Activated T-cell treated with anti-CD3 and anti-CD28 coated beads for 1 hour (primary cell): ENCODE results near the gene EMP1.
A peak's percentile ranks its signal among the peaks of the same experiment; 100 is the strongest.

Source experiments
- DNase-seq: peaks from one replicate; pipeline ENCODE4 v3.0.0-alpha.2; 2020; ENCODE audit warnings: low read depth

Gene EMP1

DNA sequence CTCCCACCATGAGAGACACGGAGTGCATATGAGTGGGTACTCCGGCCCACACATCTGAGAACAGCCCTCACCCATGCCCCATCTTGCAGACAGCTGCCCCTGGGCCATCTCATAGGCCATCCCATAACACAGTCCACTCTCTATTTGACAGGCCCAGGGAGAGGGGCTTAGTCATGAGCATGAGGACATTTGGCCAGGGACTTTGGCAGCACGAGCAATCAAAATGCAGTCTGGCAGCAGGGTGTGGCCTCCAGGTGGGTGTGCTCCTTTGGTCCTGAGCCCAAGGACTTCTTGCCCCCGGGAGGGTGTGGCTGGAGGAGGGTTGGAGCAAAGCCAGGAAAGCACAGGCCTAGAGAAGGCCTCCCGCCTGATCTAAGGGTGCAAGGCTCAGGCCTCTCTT, 25.6 kb downstream of the EMP1 start:
- no peak for DNase-seq

DNA sequence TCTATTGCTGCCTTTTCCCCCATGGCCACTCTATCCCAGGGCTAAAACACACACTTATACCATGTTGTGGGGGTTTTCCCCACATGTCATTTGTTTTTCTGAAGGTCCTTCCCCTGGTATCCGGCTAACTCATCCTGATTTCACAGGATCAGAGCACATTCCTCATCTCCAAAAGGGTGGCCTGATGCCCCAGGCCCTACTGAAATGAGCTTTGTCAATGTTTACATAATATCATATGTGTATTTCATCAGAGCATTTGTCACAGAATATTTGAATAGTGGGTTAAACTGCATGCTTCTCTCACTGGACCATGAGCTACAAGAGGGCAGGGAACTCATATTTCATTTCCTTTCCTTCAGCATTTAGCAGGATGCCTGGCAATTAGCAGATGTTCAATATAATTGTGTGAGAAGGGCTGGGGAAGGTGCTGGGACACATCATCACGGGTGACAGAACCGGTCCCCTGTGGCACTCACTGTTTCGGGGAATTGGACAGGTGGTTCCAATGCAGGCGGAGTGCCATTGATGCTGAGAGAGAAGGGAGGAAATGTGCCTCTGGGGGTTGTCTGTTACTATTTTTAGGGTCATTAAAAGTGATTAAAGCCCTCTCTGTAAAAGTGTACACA, 26.8 kb downstream of the EMP1 start:
- no peak for DNase-seq

DNA sequence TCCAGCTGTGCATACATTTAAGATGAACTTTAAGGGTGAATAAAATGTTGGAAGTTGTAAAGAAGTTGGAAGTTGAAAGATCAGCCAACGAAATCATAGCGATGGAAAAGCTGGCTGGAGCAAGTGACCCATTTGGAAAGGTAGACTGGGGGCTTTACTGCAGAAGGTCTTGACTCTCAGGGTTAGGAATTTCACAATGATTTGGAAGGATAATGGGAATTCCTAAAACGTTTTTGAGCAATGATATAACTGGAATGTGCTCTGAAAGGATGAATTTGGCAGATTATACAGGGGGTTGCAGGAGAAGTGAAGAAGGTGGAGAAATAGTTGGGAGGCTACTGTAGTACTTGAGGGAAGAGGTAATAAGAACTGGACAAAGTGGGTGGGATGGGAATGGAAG, 27.4 kb downstream of the EMP1 start:
- DNase-seq = no peak

DNA sequence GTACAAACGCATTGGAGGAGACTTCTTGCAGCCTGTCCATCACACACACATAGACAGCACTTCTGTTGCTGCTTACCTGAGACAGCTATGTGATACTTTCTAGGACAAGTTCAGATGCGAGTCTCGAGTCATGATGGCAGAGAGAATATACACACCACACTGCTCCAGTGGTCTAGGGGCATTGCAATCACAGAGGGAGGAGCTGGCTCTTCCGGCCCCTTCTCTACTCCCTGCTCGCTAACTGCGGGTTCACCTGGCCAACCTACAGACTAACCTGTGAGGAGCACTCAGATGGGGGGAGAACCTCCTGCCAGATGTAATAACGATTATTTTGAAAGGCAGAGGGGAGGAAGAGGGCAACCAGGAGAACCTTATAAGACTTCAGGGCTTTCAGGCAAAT, 30.7 kb downstream of the EMP1 start:
- DNase-seq = no peak

DNA sequence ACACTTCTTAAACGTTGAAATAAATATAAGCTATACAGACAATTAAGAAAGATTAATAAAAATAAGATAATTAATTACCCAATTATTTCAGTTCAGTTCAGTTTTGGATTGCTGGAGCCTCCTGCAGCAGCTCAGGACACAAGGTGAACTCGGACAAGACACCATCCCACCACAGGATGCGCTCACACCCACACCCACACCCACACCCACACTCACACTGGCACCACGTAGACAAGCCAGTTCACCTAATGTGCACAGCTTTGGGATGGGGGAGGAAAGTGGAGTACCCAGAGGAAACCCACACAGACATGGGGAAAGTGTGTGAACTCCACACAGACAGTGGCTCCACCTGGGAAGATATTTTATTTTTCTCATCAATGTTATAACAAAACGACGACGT, 32.1 kb downstream of the EMP1 start:
- DNase-seq = no peak

DNA sequence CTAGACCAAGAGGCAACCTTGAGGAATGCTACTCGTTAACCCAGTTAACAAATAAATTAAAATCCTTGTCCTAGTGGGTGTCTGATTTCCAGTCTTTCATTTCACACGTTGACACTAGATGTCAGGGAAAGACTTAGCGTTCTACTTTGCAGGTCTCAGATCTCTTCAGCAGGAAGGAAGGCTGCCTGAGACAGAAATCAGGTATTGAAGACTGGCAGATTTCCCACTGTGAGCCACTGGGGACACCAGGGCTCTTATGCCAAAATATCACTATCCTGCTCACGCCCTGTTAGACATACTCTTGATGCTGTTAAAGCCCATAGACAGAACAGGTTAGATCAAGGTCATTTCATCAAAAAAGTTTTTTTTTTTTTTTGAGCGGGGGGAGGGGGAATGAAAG, 33.0 kb downstream of the EMP1 start:
- DNase-seq = no peak

DNA sequence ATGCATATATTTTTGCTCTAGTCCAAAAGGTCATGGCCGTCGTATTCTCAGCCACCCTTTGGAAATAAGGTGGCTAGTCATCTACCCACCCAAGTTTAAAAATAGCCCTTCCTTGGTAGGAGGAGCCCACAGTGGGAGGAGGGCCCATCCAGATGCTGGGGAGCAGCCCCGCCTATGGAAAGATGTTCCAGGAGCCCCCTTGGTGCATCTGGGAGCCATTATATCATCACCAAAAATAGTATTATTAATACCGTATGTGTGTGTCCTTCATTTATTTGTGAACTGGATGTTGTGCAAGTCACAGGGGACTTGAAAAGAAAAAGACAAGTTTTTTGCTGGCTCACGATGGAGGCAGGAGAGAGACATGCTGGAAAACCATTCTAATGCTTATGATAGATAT, 34.0 kb downstream of the EMP1 start:
- no peak for DNase-seq

DNA sequence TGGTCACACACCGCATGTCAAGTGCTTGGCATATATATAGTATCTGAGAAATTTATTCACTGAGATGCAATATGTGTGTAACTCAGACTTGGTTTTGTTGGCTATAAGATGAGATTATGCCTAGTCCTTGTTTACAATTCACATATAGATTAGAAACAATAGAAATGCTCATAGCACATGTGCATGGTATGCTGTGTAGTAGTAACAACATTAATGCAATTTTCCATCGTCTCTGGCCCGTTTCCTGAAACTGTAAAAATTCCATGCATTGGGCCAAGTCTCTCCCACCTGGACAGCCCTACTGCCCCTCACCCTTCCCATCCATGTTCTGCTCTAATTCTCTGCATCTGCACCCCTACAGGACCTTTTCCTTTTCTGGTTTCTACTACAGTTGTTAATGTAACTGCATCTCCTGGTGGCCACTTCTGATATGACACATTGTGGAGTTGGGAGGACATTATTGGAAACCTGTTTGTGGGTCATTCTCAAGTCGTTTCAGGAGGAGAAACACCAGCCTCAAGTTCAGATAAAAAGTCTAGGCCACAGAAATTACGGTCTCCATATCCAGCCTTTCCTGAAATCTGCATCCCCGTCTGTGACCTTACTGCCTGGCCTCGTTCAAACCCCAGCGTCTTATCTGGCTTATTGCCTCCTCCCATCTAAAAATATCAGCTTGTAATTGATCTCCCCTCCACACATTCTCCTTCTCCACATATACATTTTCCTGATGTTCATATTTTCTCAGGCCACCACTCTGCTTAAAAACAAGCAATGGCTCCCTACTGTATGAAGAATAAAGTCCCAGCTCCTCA, 37.5 kb downstream of the EMP1 start:
- peak; percentile 16 for DNase-seq

DNA sequence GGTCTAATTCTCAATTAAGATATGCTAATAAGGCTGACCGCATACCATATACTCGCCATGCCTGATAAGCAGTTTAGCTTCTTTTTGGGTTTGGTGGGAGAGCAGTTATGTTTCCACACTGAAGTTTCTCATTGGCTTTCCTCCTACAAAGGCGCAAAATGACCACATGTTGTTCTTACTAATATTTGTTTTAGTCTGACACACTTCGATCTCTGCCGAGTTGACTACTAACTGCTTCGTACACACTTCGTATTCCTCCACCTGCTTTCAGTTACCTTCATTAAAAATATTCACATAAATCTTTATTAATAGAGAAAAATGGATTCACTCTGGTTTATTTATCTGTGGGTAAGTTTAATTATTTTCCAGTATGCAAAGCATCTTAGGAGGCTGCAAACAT, 41.7 kb downstream of the EMP1 start:
- no peak for DNase-seq

DNA sequence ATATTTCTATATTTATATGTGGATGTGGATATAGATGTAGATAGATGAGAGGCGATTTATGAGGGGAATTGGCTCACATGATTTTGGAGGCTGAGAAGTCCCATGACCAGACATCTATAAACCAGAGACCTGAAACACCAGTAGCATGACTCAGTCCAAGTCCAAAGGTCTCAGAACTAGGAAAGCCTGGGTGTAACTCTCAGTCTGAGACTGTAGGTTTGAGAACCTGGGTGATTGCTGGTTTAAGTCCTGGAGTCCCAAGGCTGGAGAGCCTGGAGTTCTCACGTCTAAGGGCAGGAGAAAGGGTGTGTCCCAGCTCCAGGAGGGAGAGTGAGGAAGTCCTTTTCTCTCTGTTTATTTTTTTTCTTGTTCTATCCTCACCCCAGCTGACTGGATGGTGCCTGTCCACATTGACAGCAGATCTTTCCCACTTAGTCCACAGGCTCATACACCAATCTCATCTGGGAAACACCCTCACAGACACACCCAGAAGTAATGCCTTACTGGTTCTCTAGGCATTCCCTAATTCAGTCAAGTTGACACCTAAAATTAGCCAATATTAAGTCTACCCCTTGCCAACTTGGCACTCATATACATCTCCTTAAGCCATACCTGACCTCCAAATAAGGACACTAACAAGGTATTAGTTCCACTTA, 45.4 kb downstream of the EMP1 start:
- no peak for DNase-seq

DNA sequence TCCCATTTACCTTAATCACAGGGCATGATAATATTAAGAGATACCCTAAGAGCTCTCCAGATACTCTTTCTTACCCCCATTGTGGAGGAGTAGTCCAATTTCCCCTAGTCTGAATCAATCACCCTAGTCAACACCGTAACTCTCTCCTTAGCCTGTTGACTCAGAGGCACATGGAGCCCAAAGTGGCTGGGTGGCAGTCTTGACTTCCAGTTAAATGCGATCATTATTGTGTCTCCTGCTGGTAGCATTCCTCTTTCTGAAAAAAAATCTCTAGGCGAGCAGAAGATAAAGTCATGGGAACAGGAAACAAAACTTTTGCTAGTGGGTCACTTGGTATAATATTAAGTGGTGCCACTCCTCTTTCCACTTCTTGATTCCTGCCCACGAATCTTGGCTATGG, 46.4 kb downstream of the EMP1 start:
- no peak for DNase-seq

DNA sequence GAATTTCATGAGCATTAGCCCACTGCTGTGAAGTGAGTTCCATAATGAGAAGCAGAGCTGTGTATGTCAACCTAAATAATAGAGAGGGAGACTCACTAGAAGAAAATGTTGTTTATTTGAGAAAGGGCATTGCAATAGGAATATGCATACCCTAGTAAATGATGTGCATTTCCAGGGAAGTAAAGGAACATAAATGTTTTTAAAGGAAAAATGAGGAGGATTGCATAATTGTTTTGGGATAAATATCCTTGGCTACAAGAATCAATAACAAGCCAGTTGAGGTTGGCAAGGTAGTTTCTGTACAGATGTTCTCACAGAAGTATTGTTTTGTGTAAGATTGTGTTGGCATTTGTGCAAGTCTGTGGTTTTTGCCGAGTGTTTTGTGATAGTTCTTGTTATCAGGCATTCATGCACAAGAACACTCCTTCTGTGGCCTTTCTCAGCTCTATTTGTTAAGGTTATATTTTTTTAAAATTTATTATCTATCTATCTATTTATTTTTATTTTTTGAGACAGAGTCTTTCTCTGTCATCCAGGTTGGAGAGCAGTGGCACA, 47.1 kb downstream of the EMP1 start:
- no peak for DNase-seq

DNA sequence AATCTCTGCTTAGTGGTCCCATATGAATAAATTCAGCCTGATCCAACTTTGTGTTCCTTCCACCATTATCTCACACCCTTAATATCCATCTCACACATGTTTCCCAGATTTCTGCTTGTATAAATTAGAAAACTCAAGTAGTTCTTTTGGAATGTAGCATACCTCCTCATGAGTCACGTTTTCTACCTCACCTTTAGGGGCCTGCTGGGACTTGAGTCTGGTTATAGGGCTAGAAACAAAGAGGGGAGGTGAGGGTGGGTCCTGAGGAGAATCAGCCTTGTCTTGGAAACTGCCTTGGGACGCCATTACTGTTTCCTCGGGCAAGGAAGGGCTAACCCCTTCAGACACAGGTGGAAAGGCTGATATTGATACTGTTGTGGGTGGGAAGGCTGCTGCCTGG, 51.1 kb downstream of the EMP1 start:
- no peak for DNase-seq

DNA sequence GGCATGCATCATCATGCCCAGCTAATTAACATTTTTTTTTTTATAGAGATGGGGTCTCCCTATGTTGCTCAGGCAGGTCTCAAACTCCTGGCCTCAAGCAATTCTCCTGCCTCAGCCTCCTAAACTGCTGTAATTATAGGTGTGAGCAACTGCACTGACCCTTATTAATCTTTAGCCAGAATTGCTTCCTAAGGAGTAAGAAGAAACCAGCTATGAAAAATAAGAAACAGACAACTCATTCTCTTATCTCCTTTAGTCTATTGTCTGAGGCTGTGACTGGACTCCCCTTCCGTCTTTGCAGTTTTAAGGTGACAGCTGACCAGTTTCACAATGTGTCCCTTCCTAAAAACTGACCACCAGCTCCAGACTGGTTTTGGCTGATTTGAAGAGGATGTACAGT, 52.4 kb downstream of the EMP1 start:
- DNase-seq = no peak

DNA sequence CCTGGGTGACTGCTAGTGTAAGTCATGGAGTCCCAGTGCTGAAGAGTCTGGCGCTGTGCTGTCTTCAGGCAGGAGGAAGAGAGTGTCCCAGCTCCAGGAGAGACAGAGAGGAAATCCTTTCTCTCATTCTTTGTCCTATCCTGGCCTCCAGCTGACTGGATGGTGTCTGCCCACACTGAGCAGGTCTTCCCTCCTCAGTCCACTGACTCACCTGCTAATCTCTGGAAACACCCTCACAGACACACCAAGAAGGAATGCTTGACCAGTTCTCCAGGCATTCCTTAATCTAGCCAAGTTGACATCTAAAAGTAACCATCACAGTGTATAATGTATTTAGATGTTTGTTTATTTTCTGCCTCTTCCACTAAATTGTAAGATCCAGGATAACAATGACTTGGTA, 53.9 kb downstream of the EMP1 start:
- DNase-seq = no peak

DNA sequence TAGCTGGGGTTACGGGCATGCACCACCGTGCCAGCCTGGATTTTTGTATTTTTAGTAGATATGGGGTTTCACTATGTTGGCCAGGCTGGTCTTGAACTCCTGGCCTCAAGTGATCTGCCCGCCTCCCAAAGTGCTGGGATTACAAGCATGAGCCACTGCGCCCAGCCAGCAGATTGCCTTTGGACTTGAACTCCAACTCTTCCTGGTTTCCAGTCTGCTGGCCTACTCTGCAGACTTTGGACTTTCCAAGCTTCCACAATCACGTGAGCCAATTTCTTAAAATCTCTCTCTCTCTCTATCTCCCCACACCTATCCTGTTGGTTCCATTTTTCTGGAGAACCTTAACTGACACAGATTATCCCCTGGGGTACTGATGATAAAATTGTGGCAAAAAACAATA, 55.0 kb downstream of the EMP1 start:
- no peak for DNase-seq

DNA sequence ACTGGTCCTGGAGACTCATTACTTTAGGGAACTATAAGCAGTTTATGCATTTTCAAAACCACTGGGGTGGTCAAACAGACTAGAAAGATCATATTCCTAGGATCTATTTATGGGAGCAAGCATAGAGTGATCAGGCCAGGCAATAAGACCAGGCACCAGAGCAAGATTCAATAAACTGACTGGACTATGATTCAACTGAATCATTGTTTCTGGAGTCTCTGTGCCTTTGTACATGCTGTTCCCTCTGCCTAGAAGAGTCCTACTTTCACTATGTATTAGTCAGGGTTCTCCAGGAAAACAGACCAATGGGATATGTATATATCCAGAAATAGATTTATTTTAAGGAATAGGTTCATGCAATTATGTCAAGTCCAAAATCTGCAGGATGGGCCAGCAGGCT, 55.5 kb downstream of the EMP1 start:
- DNase-seq = no peak

DNA sequence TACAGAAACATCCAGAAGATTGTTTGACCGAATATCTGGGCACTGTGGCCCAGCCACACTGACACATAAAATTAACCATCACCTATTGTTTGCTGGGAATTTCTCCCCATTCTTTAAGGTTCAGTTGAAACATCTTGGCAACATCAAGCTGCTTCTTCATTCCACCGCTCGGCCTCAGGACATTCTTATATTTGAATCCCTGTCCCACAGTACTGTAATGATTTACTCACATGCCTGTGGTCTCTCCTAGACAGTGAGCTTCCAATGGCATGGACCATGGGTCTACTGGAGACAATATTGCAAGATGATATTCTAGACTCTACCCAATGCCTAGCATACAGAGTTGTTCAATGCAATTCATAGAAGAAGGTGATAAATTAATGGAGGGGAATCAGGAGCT, 56.1 kb downstream of the EMP1 start:
- no peak for DNase-seq

DNA sequence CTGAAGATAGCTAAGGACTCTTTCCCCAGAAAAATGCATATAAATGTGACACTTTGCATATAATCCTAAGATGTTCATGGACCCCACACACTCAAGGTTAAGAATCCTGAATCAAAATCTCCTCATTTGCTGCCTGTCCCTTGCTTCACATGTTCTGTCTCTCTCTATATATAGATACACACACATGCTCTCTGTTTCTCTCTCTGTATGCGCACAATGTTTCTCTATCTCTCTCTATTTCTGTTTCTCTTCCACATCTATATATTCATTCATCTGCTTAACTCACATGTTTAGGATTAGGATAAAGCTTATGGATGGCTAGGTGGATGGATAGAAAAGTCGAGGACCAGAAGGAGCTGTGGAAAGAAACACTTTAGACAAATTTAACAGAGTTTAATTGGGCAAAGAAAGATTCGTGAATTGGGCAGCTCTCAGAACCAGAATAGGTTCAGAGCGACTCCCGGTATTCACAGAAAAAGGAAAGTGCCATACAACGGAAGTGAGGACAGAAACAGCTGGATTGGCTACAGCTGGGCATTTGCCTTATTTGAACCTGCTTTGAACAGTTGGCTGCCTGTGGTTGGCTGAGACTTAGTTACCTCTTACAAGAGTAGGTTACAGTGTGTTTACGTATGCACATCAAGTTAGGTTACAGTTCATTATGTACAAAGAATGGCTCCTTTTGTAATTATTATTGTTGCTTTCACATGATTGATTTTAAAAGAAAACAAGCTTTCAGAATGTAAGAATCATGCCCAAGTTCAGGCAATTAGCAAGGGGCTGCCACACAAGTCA, 57.6 kb downstream of the EMP1 start:
- DNase-seq = no peak

DNA sequence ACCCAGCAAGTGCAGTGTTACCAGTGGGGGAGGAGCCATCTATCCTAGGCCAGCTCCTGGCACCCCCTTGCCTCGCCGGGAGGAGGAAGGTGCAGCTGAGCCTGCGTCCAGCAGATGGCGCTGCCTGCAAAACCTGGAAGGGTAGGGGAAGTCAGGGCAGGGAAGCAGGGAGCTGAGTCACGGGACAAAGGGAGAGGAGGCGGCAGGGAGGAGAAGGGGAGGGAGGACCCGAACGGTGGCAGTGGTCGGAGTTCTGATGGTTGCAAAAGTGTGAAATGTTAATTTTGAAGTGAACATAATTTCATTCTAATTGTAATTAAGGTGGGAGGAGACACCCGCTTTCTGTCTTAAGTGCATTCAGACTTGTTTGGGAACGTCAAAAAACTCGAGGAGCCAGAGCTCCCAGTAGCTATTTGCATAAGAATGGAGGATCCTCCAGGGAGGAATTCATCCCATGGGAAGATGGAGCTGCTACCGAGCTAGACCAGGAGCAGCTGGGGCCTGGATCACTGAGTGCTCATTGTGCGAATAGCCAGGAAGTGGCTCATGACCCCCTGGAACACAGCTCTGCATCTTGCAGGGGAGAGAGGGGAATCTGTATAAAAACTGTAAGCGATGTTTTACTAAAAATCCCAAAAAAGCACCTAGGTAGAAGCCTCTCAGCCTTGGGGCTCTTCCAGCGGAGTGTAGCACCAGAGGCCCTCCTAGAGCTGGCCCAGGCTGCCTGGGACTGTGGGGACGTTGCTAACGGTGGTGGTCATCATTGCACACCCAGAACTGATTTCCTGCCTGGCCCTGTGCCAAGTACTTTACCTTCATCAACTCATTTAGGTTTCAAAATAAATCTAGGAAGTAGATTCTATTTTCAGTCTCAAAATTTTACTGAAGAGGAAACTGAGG, 59.5 kb downstream of the EMP1 start:
- peak; percentile 58 for DNase-seq

DNA sequence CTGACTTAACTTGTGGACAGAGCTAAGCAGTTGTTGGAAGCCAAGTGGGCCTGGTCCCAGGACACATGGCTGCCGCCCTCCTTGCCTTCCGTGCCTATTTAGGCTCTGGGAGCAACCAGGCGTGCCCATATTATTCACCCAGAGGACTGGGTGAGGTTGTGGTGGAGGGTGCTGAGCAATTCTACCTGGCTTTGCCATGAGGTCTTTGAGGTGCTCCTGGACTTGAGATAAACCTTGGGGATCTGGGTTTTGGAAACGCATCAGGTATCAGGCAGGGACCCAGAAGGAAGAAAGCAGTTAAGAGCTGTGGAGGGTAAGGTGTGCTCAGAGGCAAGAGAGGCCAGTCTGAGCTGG, 60.1 kb downstream of the EMP1 start:
- no peak for DNase-seq
